ENCODE measurements around the gene LRRTM4. TPM values are rescaled to one million over a fixed set of nuclear protein-coding genes. Genes with fewer than 3 reads are reported as not detected.

The LRRTM4 gene
- total RNA-seq, 1 experiment from 2014 or later = 0.13 TPM

DNA sequence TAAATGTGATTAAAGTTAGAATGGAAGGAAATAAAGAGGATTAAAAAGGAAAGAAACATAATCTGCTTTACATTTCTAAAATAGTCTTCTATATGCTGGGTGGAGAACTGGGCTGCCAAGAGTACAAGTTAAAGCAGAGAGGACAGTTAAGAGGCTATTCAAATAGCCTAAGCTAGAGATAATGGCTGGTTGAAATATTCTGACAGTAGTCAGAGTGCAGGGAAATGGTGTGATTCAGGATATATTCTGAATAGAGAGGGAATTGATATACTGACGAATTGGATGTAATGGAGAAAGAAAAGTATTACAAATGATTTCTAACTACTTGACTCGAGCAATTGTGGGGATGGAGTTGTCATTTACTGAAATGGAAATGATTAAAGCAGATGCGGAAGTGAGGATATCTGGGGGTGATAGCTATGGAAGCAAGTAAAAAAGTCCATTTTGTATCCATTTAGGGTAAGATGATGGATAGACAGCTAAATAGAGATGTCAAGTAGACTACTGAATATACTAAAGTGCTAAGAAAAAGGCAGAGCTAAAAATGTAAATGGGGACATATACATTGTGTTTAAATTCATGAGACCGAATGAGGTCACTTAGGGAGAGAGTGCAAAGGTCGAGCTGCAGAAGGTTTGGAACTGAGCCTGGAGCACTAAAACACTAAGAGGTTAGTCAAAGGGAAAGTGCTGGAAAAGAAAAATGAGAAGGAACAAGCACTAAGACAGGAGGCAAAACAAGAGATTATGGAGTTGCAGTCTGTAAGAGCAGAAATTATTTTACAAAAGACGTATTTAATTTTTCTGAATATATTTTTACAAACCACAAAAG is 696.8 kb downstream of the LRRTM4 start:
- CTCF ChIA-PET = no interaction called here
- Histone ChIP-seq H3K9me3 (ENCODE audit: low read depth, low read length, poor library complexity, severe bottlenecking) (no peaks in the 10 kb centered on the region), H3K4me3 (ENCODE audit: low read depth, low read length, poor library complexity, severe bottlenecking) (no peak overlapping the region), H3K36me3 (ENCODE audit: insufficient read depth, low read length, poor library complexity, severe bottlenecking) (no peaks in the 10 kb centered on the region), H3K27ac (ENCODE audit: low read depth, low read length, poor library complexity, severe bottlenecking) (no peak overlapping the region), H3K27me3 (replicated peaks; ENCODE audit: insufficient read depth, low read depth, low read length, poor library complexity) (no peaks in the 10 kb centered on the region), H3K4me1 (ENCODE audit: insufficient read depth, low read length, poor library complexity, severe bottlenecking) (no peaks in the 10 kb centered on the region)
- no peak for DNase-seq (ENCODE audit: low spot score)
- TF ChIP-seq, protein P1, sequence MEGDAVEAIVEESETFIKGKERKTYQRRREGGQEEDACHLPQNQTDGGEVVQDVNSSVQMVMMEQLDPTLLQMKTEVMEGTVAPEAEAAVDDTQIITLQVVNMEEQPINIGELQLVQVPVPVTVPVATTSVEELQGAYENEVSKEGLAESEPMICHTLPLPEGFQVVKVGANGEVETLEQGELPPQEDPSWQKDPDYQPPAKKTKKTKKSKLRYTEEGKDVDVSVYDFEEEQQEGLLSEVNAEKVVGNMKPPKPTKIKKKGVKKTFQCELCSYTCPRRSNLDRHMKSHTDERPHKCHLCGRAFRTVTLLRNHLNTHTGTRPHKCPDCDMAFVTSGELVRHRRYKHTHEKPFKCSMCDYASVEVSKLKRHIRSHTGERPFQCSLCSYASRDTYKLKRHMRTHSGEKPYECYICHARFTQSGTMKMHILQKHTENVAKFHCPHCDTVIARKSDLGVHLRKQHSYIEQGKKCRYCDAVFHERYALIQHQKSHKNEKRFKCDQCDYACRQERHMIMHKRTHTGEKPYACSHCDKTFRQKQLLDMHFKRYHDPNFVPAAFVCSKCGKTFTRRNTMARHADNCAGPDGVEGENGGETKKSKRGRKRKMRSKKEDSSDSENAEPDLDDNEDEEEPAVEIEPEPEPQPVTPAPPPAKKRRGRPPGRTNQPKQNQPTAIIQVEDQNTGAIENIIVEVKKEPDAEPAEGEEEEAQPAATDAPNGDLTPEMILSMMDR (conservative IDR thresholded peaks at IDR 0.05; ENCODE audit: low read depth, low read length) = no peak
- TF ChIP-seq EZH2 (IDR thresholded peaks at IDR 0.05; ENCODE audit: borderline replicate concordance, low read depth, low read length, poor library complexity, severe bottlenecking) = no peak
- POLR2A ChIA-PET (ENCODE audit: low non-redundant PET) = no interaction called here
- no TSS peak for BruUV-seq (replicated peaks)
- intact Hi-C loops (cut with micrococcal nuclease; ENCODE audit: unreplicated experiment) = no loop called here

DNA sequence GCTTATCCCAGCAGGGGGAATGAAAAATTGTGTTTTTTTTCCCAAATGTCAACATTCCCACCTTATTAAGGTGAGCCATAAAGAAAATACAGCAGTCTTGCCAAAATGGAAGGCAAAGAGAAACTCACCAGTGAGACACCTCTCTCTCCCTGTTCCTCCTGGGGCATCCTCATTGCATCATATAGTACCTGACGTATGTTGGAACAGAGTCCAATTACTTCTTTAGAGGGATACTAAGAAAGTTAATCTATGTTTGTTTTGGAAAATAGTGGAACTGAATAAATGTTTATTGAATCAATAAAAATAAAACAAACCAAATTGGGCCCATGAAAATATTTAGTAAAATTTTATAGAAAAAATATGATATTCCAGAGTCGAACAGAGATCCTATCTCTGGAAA is 700.4 kb downstream of the LRRTM4 start:
- no peaks in the 10 kb centered on the region for H3K4me1 ChIP-seq (ENCODE audit: insufficient read depth, low read length, poor library complexity, severe bottlenecking)
- no peaks in the 10 kb centered on the region for H3K36me3 ChIP-seq (ENCODE audit: insufficient read depth, low read length, poor library complexity, severe bottlenecking)
- no peak overlapping the region for H3K27ac ChIP-seq (ENCODE audit: low read depth, low read length, poor library complexity, severe bottlenecking)
- TF ChIP-seq EZH2 (IDR thresholded peaks at IDR 0.05; ENCODE audit: borderline replicate concordance, low read depth, low read length, poor library complexity, severe bottlenecking) = no peak
- TF ChIP-seq, protein P1 (conservative IDR thresholded peaks at IDR 0.05; ENCODE audit: low read depth, low read length) = no peak
- ChIA-PET CTCF (no interaction called here), POLR2A (ENCODE audit: low non-redundant PET) (no interaction called here)
- H3K27me3 ChIP-seq (replicated peaks; ENCODE audit: insufficient read depth, low read depth, low read length, poor library complexity) = no peaks in the 10 kb centered on the region
- no peaks in the 10 kb centered on the region for H3K9me3 ChIP-seq (ENCODE audit: low read depth, low read length, poor library complexity, severe bottlenecking)
- DNase-seq (ENCODE audit: low spot score) = no peak
- BruUV-seq (replicated peaks) = no TSS peak
- H3K4me3 ChIP-seq (ENCODE audit: low read depth, low read length, poor library complexity, severe bottlenecking) = no peak overlapping the region
- intact Hi-C loops (cut with micrococcal nuclease; ENCODE audit: unreplicated experiment) = no loop called here

DNA sequence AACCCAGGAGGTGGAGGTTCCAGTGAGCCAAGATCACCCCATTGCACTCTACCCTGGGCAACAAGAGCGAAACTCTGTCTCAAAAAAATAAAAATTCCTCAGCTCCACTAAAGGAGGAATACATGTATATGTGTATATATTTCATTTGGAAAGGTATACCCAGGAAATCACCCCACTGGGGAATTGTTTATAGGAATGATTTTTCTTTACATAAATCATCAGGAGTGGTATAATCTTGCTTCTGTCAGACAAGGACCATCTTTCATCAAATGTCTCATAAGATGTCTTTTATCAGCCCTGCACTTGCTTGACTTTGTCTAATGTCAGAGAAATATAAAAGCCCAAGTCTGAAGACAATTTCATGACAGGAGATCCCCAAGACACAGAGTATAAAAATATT is 709.1 kb downstream of the LRRTM4 start:
- no TSS peak for BruUV-seq (replicated peaks)
- POLR2A ChIA-PET (ENCODE audit: low non-redundant PET) = no interaction called here

More for the DNA sequence above, 709.1 kb downstream of the LRRTM4 start:
- Histone ChIP-seq H3K27ac (ENCODE audit: low read depth, low read length, poor library complexity, severe bottlenecking) (no peak overlapping the region), H3K36me3 (ENCODE audit: insufficient read depth, low read length, poor library complexity, severe bottlenecking) (no peaks in the 10 kb centered on the region), H3K4me1 (ENCODE audit: insufficient read depth, low read length, poor library complexity, severe bottlenecking) (no peaks in the 10 kb centered on the region), H3K27me3 (replicated peaks; ENCODE audit: insufficient read depth, low read depth, low read length, poor library complexity) (no peaks in the 10 kb centered on the region), H3K9me3 (ENCODE audit: low read depth, low read length, poor library complexity, severe bottlenecking) (no peaks in the 10 kb centered on the region), H3K4me3 (ENCODE audit: low read depth, low read length, poor library complexity, severe bottlenecking) (no peak overlapping the region)
- CTCF ChIA-PET = no interaction called here
- DNase-seq (ENCODE audit: low spot score) = no peak
- TF ChIP-seq EZH2 (IDR thresholded peaks at IDR 0.05; ENCODE audit: borderline replicate concordance, low read depth, low read length, poor library complexity, severe bottlenecking) = no peak
- TF ChIP-seq, protein P1 (conservative IDR thresholded peaks at IDR 0.05; ENCODE audit: low read depth, low read length) = no peak
- intact Hi-C loops (cut with micrococcal nuclease; ENCODE audit: unreplicated experiment) = no loop called here

Data from A673 (cell line).